Coronary artery (tissue), 2 donors: ENCODE data around the gene PPP2R5B.
"Not testable (repeated sequence)": the region's sequence is repeated elsewhere in the genome, so short reads cannot be mapped to it uniquely, and the experiment has no call there.

Experiments used
- DNase-seq: peaks from one replicate; pipeline ENCODE4 v3.0.0-alpha.2; 2017; ENCODE audit warnings: low spot score
- H3K27ac ChIP-seq, 2 donors: fragments of 200-600 bp; sonication (generic); one replicate each; pipeline ENCODE4 v1.5.1; 2016 to 2019
- H3K4me3 ChIP-seq: fragments of 200-600 bp; sonication (generic); 2 replicates; pipeline ENCODE4 v1.5.1; 2016; ENCODE audit warnings: mild to moderate bottlenecking, moderate library complexity
- CTCF ChIP-seq: fragments of 200-600 bp; sonication (generic); IDR thresholded peaks from one replicate; pipeline ENCODE4 v1.5.1; 2019; ENCODE audit warnings: antibody characterized with exemption

Gene PPP2R5B

GRCh38 chr11:64974124-64974523 is 49.6 kb downstream of the PPP2R5B start:
- Histone ChIP-seq H3K27ac (no peak overlapping the region), H3K4me3 (no peak overlapping the region)
- TF ChIP-seq CTCF: no peak
- no peak for DNase-seq

- Histone ChIP-seq H3K27ac (no peak overlapping the region), H3K4me3 (no peak overlapping the region)
- no peak for TF ChIP-seq CTCF
- no peak for DNase-seq
Measured at GRCh38 chr11:64976651-64977050, 52.2 kb downstream of the PPP2R5B start.

- DNase-seq, H3K27ac ChIP-seq, H3K4me3 ChIP-seq: not testable (repeated sequence)
Measured at GRCh38 chr11:64983339-64983738, 58.9 kb downstream of the PPP2R5B start.
